ENCODE data around the gene SEC14L2. TPM values are rescaled to one million over a fixed set of nuclear protein-coding genes. Genes with fewer than 3 reads are reported as not detected.
A peak's percentile ranks its signal among the peaks of the same experiment; 100 is the strongest.

SEC14L2 gene
- polyA plus RNA-seq, 2 donors = 27.2 to 29.1 TPM

DNA sequence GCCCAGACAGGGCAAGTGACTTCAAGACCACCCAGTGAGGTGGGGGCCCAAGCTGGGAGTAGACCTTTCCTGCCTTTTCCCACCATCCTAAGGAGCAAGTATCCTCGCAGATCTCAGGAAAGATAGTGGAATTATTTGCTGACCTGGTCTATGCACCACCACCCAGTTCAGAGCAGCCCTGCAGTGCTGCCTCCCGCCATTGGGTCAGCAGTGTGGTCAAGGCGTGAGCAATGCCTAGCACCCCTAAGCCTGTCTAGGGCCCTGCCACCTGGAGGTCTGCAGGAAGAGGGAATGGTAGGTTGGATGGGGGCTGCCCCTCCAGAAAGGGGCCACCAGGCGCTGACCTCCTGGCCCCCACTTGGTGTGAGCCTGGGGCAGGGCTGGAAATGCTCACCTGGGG lies 35.3 kb downstream of the SEC14L2 start:
- WGBS, 2 donors = 91 to 92% methylated on average over 4 of the region's 4 CpGs
- no peak overlapping the region for H3K27ac ChIP-seq (ENCODE audit: low read depth in 2 of 2, low read length in 1 of 2)
- H3K27me3 ChIP-seq (ENCODE audit: control insufficient read depth in 1 of 2, insufficient read depth in 2 of 2, low read length in 2 of 2) = no peaks in the 10 kb centered on the region
- H3K4me3 ChIP-seq (ENCODE audit: low read depth in 1 of 2, low read length in 2 of 2) = no peak overlapping the region
- H3K4me1 ChIP-seq (ENCODE audit: control insufficient read depth in 2 of 2, insufficient read depth in 2 of 2, low read length in 1 of 2) = peaks cover 0 to 8% of the 10 kb centered on the region in 2 donors
- peaks cover 0 to 5% of the 10 kb centered on the region in 2 donors for H3K36me3 ChIP-seq (ENCODE audit: control insufficient read depth in 2 of 2, insufficient read depth in 2 of 2, low read length in 1 of 2)
- H3K9me3 ChIP-seq (ENCODE audit: control insufficient read depth in 2 of 2, insufficient read depth in 1 of 2, low read depth in 1 of 2, low read length in 1 of 2) = peaks cover 0 to 2% of the 10 kb centered on the region in 2 donors

- 66 to 77% methylated on average over 2 of the region's 2 CpGs for WGBS, 2 donors
- Histone ChIP-seq H3K9me3 (ENCODE audit: control insufficient read depth in 2 of 2, insufficient read depth in 1 of 2, low read depth in 1 of 2, low read length in 1 of 2) (peaks cover 0 to 2% of the 10 kb centered on the region in 2 donors), H3K36me3 (ENCODE audit: control insufficient read depth in 2 of 2, insufficient read depth in 2 of 2, low read length in 1 of 2) (peaks cover 0 to 4% of the 10 kb centered on the region in 2 donors), H3K27ac (ENCODE audit: low read depth in 2 of 2, low read length in 1 of 2) (no peak overlapping the region), H3K4me3 (ENCODE audit: low read depth in 1 of 2, low read length in 2 of 2) (no peak overlapping the region), H3K4me1 (ENCODE audit: control insufficient read depth in 2 of 2, insufficient read depth in 2 of 2, low read length in 1 of 2) (peaks cover 0 to 5% of the 10 kb centered on the region in 2 donors), H3K27me3 (ENCODE audit: control insufficient read depth in 1 of 2, insufficient read depth in 2 of 2, low read length in 2 of 2) (no peaks in the 10 kb centered on the region)
Observed at GRCh38 chr22:30432520-30432919, 35.7 kb downstream of the SEC14L2 start.

DNA sequence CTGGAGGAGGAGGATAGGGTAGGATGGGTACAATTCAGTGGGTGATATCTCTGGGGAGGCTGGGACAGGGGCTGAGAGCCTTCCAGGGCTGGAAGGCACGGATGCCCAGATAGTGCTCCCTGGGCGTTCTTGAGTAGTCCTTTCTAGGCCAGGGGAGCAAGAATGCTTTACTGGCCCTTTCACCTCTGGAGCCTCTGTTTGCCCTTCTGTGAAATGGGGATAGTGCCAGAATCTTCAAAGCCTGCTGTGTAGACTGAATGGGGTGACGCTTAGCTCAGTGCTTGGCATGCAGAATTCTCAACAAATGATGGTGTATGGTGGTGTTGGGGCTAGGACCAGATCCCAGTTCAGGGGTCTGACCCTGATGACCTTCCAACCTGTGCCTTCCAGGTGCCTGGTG lies 36.4 kb downstream of the SEC14L2 start:
- Histone ChIP-seq H3K36me3 (ENCODE audit: control insufficient read depth in 2 of 2, insufficient read depth in 2 of 2, low read length in 1 of 2) (peaks cover 0 to 4% of the 10 kb centered on the region in 2 donors), H3K4me1 (ENCODE audit: control insufficient read depth in 2 of 2, insufficient read depth in 2 of 2, low read length in 1 of 2) (peaks cover 0 to 5% of the 10 kb centered on the region in 2 donors), H3K9me3 (ENCODE audit: control insufficient read depth in 2 of 2, insufficient read depth in 1 of 2, low read depth in 1 of 2, low read length in 1 of 2) (peaks cover 0 to 2% of the 10 kb centered on the region in 2 donors), H3K27me3 (ENCODE audit: control insufficient read depth in 1 of 2, insufficient read depth in 2 of 2, low read length in 2 of 2) (no peaks in the 10 kb centered on the region), H3K27ac (ENCODE audit: low read depth in 2 of 2, low read length in 1 of 2) (no peak overlapping the region), H3K4me3 (ENCODE audit: low read depth in 1 of 2, low read length in 2 of 2) (no peak overlapping the region)
- 93 to 96% methylated on average over 3 of the region's 3 CpGs for WGBS, 2 donors

DNA sequence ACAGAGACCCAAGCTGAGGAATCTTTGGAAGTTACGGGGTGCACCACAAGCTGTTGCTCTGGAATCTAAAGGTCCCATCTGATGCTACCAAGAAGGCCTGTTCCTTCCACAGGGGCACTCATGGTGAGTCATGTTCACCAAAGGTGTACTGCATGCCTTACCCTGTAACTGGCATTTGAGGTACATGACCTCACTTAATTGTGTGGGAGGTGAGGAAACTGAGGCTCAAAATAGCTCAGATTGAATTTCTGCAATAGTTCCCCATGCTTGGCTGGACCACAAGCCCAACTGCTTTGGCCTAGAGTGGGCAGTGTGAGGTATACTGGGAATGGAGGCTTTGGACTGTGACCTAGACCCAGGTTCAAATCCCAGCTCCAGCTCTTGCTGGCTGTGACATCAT lies 37.0 kb downstream of the SEC14L2 start:
- H3K9me3 ChIP-seq (ENCODE audit: control insufficient read depth in 2 of 2, insufficient read depth in 1 of 2, low read depth in 1 of 2, low read length in 1 of 2) = peaks cover 0 to 2% of the 10 kb centered on the region in 2 donors
- H3K27ac ChIP-seq (ENCODE audit: low read depth in 2 of 2, low read length in 1 of 2) = no peak overlapping the region
- H3K4me3 ChIP-seq (ENCODE audit: low read depth in 1 of 2, low read length in 2 of 2) = no peak overlapping the region
- no peaks in the 10 kb centered on the region for H3K27me3 ChIP-seq (ENCODE audit: control insufficient read depth in 1 of 2, insufficient read depth in 2 of 2, low read length in 2 of 2)
- 95 to 96% methylated on average over 1 of the region's 1 CpG for WGBS, 2 donors
- peaks cover 0 to 5% of the 10 kb centered on the region in 2 donors for H3K4me1 ChIP-seq (ENCODE audit: control insufficient read depth in 2 of 2, insufficient read depth in 2 of 2, low read length in 1 of 2)
- peaks cover 0 to 4% of the 10 kb centered on the region in 2 donors for H3K36me3 ChIP-seq (ENCODE audit: control insufficient read depth in 2 of 2, insufficient read depth in 2 of 2, low read length in 1 of 2)

DNA sequence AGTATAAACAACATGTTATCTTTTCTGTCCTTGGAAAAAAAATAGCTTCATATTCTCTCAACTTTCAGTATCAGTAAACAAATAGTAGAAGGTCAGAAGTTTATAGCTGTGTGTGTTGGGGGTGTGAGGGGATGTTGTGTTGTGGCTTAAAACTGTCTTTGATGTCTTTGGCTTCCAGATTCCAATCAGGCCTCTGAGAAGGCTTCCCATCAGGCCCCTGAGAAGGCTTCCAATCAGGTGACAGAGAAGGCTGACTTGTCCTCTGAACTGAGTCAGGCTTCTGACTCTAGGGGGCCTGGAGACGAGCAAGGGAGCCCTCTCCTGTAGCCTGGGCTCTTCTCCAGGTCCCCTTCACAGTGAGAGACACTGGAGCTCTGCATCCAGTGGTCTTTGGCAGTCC lies 38.0 kb downstream of the SEC14L2 start:
- Histone ChIP-seq H3K4me1 (ENCODE audit: control insufficient read depth in 2 of 2, insufficient read depth in 2 of 2, low read length in 1 of 2) (peaks cover 0 to 5% of the 10 kb centered on the region in 2 donors), H3K27ac (ENCODE audit: low read depth in 2 of 2, low read length in 1 of 2) (no peak overlapping the region), H3K4me3 (ENCODE audit: low read depth in 1 of 2, low read length in 2 of 2) (no peak overlapping the region), H3K27me3 (ENCODE audit: control insufficient read depth in 1 of 2, insufficient read depth in 2 of 2, low read length in 2 of 2) (no peaks in the 10 kb centered on the region), H3K36me3 (ENCODE audit: control insufficient read depth in 2 of 2, insufficient read depth in 2 of 2, low read length in 1 of 2) (no peaks in the 10 kb centered on the region), H3K9me3 (ENCODE audit: control insufficient read depth in 2 of 2, insufficient read depth in 1 of 2, low read depth in 1 of 2, low read length in 1 of 2) (peaks cover 0 to 2% of the 10 kb centered on the region in 2 donors)
- 50 to 70% methylated on average over 1 of the region's 1 CpG for WGBS, 2 donors

- H3K36me3 ChIP-seq (ENCODE audit: control insufficient read depth in 2 of 2, insufficient read depth in 2 of 2, low read length in 1 of 2) = no peaks in the 10 kb centered on the region
- no peak overlapping the region for H3K4me3 ChIP-seq (ENCODE audit: low read depth in 1 of 2, low read length in 2 of 2)
- H3K27me3 ChIP-seq (ENCODE audit: control insufficient read depth in 1 of 2, insufficient read depth in 2 of 2, low read length in 2 of 2) = no peaks in the 10 kb centered on the region
- H3K4me1 ChIP-seq (ENCODE audit: control insufficient read depth in 2 of 2, insufficient read depth in 2 of 2, low read length in 1 of 2) = peaks cover 0 to 8% of the 10 kb centered on the region in 2 donors
- peaks cover 0 to 2% of the 10 kb centered on the region in 2 donors for H3K9me3 ChIP-seq (ENCODE audit: control insufficient read depth in 2 of 2, insufficient read depth in 1 of 2, low read depth in 1 of 2, low read length in 1 of 2)
- WGBS, 2 donors = 81% methylated on average over 6 of the region's 6 CpGs
- peak overlapping the region; percentile 47 to 80 for H3K27ac ChIP-seq (ENCODE audit: low read depth in 2 of 2, low read length in 1 of 2)
Observed at GRCh38 chr22:30435674-30436126, 38.9 kb downstream of the SEC14L2 start.

GRCh38 chr22:30436196-30436595 lies 39.4 kb downstream of the SEC14L2 start:
- Histone ChIP-seq H3K27me3 (ENCODE audit: control insufficient read depth in 1 of 2, insufficient read depth in 2 of 2, low read length in 2 of 2) (no peaks in the 10 kb centered on the region), H3K27ac (ENCODE audit: low read depth in 2 of 2, low read length in 1 of 2) (peak overlapping the region; percentile 47 to 80), H3K9me3 (ENCODE audit: control insufficient read depth in 2 of 2, insufficient read depth in 1 of 2, low read depth in 1 of 2, low read length in 1 of 2) (peaks cover 0 to 2% of the 10 kb centered on the region in 2 donors), H3K36me3 (ENCODE audit: control insufficient read depth in 2 of 2, insufficient read depth in 2 of 2, low read length in 1 of 2) (no peaks in the 10 kb centered on the region), H3K4me3 (ENCODE audit: low read depth in 1 of 2, low read length in 2 of 2) (no peak overlapping the region), H3K4me1 (ENCODE audit: control insufficient read depth in 2 of 2, insufficient read depth in 2 of 2, low read length in 1 of 2) (peaks cover 0 to 8% of the 10 kb centered on the region in 2 donors)
- 52 to 57% methylated on average over 2 of the region's 2 CpGs for WGBS, 2 donors

GRCh38 chr22:30438559-30438958 lies 41.7 kb downstream of the SEC14L2 start:
- peaks cover 0 to 2% of the 10 kb centered on the region in 2 donors for H3K9me3 ChIP-seq (ENCODE audit: control insufficient read depth in 2 of 2, insufficient read depth in 1 of 2, low read depth in 1 of 2, low read length in 1 of 2)
- H3K4me1 ChIP-seq (ENCODE audit: control insufficient read depth in 2 of 2, insufficient read depth in 2 of 2, low read length in 1 of 2) = peaks cover 0 to 12% of the 10 kb centered on the region in 2 donors
- no peaks in the 10 kb centered on the region for H3K36me3 ChIP-seq (ENCODE audit: control insufficient read depth in 2 of 2, insufficient read depth in 2 of 2, low read length in 1 of 2)
- H3K27me3 ChIP-seq (ENCODE audit: control insufficient read depth in 1 of 2, insufficient read depth in 2 of 2, low read length in 2 of 2) = no peaks in the 10 kb centered on the region
- H3K4me3 ChIP-seq (ENCODE audit: low read depth in 1 of 2, low read length in 2 of 2) = no peak overlapping the region
- H3K27ac ChIP-seq (ENCODE audit: low read depth in 2 of 2, low read length in 1 of 2) = peak overlapping the region; percentile 71 to 91
- 58 to 61% methylated on average over 3 of the region's 3 CpGs for WGBS, 2 donors

GRCh38 chr22:30439226-30439625 lies 42.4 kb downstream of the SEC14L2 start:
- Histone ChIP-seq H3K27ac (ENCODE audit: low read depth in 2 of 2, low read length in 1 of 2) (peak overlapping the region; percentile 71 to 91), H3K36me3 (ENCODE audit: control insufficient read depth in 2 of 2, insufficient read depth in 2 of 2, low read length in 1 of 2) (no peaks in the 10 kb centered on the region), H3K4me1 (ENCODE audit: control insufficient read depth in 2 of 2, insufficient read depth in 2 of 2, low read length in 1 of 2) (peaks cover 0 to 12% of the 10 kb centered on the region in 2 donors), H3K9me3 (ENCODE audit: control insufficient read depth in 2 of 2, insufficient read depth in 1 of 2, low read depth in 1 of 2, low read length in 1 of 2) (peaks cover 0 to 2% of the 10 kb centered on the region in 2 donors), H3K4me3 (ENCODE audit: low read depth in 1 of 2, low read length in 2 of 2) (no peak overlapping the region), H3K27me3 (ENCODE audit: control insufficient read depth in 1 of 2, insufficient read depth in 2 of 2, low read length in 2 of 2) (no peaks in the 10 kb centered on the region)
- 64 to 68% methylated on average over 4 of the region's 4 CpGs for WGBS, 2 donors

DNA sequence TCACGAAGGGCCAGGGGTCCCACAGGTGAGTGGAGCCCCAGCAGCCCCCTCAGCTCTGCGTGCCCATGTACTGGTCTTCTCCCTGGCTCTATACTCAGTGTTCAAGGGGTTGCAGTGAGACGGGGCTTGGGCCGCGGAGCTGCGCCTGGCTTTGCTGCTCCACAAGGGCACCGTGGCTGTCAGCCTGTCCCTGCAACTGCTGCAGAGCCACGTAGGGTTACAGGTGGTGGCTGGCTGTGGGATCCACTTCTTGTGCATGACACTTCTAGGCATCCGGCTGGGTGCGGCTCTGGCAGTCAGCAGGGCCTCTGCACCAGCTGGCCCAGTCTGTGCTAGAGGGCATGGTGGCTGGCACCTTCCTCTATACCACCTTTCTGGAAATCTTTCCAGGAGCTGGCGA lies 43.0 kb downstream of the SEC14L2 start:
- WGBS, 2 donors = 57 to 72% methylated on average over 11 of the region's 11 CpGs
- no peak overlapping the region for H3K4me3 ChIP-seq (ENCODE audit: low read depth in 1 of 2, low read length in 2 of 2)

More for the DNA sequence above, 43.0 kb downstream of the SEC14L2 start:
- Histone ChIP-seq H3K9me3 (ENCODE audit: control insufficient read depth in 2 of 2, insufficient read depth in 1 of 2, low read depth in 1 of 2, low read length in 1 of 2) (peaks cover 0 to 2% of the 10 kb centered on the region in 2 donors), H3K27ac (ENCODE audit: low read depth in 2 of 2, low read length in 1 of 2) (peak overlapping the region; percentile 84 to 93), H3K27me3 (ENCODE audit: control insufficient read depth in 1 of 2, insufficient read depth in 2 of 2, low read length in 2 of 2) (no peaks in the 10 kb centered on the region), H3K4me1 (ENCODE audit: control insufficient read depth in 2 of 2, insufficient read depth in 2 of 2, low read length in 1 of 2) (peaks cover 0 to 12% of the 10 kb centered on the region in 2 donors), H3K36me3 (ENCODE audit: control insufficient read depth in 2 of 2, insufficient read depth in 2 of 2, low read length in 1 of 2) (no peaks in the 10 kb centered on the region)
